ENCODE data around the gene TBX15.

- no peak for TF ChIP-seq CTCF (IDR thresholded peaks at IDR 0.05; ENCODE audit: low read depth, low read length)
- TF ChIP-seq POLR2A (IDR thresholded peaks at IDR 0.05; ENCODE audit: extremely low read depth, insufficient read length): no peak
- no peak for TF ChIP-seq MAX (IDR thresholded peaks at IDR 0.05; ENCODE audit: low read depth, low read length)
These were observed 5.2 kb downstream of the TBX15 start for GRCh38 chr1:118982821-118983557.
